ENCODE data around the gene CELF6.

Gene CELF6

GRCh38 chr15:72319985-72320671, at the start of gene CELF6:
TSS of gene CELF6 (minus strand) at chr15:72320157. CDS start at chr15:72319874, 283 bp downstream.
- peak; percentile 45 to 59 (median 53) for DNase-seq (ENCODE audit: low read depth in 3 of 3)

- DNase-seq (ENCODE audit: low read depth in 3 of 3) = no peak
Measured at GRCh38 chr15:72368899-72369298, 48.9 kb upstream of the CELF6 start.

DNA sequence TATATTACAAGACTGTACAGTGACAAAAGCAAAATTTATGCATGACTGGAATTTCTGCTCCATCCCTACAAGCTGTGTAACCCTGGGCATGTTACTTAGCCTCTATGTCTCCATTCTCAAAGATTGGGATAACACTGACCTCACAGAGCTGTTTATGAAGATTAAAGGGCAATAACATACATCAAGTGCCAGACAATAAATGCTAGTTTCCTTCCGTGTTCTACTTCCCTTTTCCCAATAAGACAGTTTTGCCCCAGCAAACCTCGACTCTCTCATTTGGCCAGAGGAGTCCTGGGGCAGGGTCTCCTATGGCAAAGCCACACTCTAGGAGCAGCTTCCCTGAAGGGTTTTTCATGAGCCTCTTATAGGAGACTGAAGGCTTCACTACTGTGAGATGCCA, 48.4 kb upstream of the CELF6 start:
- no peak for DNase-seq (ENCODE audit: low read depth in 3 of 3)

- no peak for DNase-seq (ENCODE audit: low read depth in 3 of 3)
Measured at GRCh38 chr15:72365844-72366243, 45.9 kb upstream of the CELF6 start.

DNA sequence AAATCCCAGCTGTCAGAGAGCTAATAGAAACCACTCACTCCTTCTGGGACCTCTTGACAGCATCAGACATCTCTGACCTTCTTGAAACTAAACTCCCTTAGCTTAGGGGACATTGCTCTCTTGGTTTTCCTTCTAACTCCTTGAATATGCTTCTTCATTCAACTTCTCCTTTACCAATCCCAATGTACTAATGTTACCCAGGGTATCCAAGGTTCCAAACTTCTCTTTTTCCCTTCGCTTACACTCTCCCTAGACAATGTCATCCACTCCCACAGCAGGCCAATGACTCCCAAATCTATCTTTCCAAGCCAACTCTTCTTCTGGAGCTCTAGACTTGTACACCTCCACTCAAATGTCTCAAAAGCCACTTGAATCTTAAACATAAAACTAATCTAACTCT, 41.2 kb upstream of the CELF6 start:
- no peak for DNase-seq (ENCODE audit: low read depth in 3 of 3)

DNA sequence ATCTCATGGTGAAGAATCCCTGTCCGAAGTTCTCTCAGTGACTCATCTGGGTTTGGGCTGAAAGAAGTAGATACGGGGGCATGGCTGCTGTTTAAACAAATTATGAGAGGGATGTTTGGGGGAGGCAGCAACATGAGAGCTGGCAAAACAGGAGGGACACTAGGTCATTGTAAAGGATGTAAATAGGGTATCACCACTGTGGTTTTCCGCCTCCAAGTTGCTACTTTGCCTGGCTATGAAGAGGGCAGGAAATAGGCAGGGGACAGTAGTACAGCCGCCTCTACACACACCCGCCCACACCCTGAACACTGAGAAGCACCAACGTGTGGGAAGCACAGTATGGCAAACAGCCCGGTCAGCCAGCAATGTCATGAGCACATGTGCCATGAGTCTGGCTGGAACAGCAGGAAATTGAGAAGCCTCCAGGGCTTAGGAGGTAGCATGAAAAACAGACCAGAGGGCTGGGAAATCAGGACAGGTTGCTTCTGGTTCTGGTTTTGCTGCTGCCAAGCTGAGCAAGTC, 38.8 kb upstream of the CELF6 start:
- DNase-seq (ENCODE audit: low read depth in 3 of 3) = peak in 1 of 3 experiments; percentile 6

GRCh38 chr15:72358121-72358520, 38.2 kb upstream of the CELF6 start:
- no peak for DNase-seq (ENCODE audit: low read depth in 3 of 3)

GRCh38 chr15:72354496-72354895, 34.5 kb upstream of the CELF6 start:
- no peak for DNase-seq (ENCODE audit: low read depth in 3 of 3)

DNA sequence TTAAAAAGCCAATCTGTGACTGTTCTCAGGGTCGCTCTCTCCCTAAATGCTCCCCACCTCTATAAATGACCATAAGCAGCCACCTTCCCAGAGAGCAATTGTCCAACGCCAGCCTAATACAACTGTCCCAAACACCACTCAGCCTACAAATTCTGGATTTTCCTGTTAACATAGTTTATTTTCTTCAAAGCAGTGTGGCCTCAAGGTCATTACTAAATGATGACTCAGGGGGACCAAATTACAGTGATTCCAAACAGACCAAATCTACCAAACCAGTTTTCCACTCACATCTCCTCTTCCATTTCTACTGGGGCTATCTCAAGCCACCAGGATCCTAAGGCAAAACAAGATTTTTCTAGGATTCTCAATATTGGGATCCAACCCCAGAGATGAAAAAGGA, 33.3 kb upstream of the CELF6 start:
- no peak for DNase-seq (ENCODE audit: low read depth in 3 of 3)

DNA sequence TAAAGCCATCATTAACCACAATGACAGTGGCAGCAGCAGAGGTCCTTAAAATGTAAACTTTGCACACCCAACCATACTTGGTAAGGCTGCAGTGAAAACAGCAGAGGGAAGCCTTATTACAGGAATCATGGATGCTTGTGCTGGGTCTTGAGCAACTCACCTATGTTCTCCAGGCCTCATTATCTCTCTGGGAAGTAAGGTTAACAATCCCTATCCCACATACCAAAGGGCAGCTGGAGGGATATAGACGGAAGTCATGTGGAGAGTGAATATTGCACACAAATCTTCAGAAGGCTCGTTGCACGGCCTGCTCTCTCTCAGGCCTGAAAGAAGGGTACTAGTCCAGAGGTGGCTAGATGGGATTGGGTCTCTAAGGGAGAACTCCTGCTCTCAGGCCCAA, 25.8 kb upstream of the CELF6 start:
- no peak for DNase-seq (ENCODE audit: low read depth in 3 of 3)

DNA sequence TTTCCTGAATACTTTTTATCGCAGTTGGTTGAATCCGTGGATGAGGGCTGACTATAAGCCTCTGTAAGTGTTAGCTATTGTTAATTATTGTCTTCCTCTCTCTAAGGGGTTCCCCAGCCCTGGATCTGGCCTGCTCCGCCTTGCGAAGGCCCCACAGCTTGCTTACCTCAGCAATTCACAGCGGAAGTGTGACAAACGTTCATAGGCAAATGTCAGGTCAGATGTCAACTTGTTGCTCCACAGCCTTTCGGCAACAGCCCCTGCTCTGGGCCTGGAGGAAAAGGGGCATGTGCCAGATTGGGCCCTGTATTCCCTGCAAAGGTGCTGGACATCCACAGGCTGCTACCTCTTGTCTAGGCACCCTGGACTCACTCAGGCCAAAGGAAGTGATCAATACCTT, 25.3 kb upstream of the CELF6 start:
- no peak for DNase-seq (ENCODE audit: low read depth in 3 of 3)

DNA sequence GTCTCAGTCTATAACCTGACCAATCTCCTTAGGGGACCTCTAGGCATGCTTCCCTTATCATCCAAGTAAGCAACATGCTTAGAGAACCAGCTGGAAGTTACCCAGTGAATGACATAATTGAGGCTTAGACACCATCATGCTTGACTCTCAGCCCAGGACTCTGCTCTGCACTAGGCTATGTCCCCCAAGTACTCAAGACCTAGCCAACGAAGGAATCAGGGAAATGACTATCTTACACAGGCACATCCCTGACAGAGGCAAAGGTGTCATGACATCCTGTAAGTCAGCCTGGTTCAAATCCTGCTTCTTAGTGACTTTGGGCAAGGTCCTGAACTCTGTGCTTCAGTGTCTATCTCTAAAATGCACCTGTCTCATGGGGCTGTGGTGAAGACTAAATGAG, 24.6 kb upstream of the CELF6 start:
- no peak for DNase-seq (ENCODE audit: low read depth in 3 of 3)

GRCh38 chr15:72342385-72342784, 22.4 kb upstream of the CELF6 start:
- peak in 2 of 3 experiments; percentile 11 to 13 for DNase-seq (ENCODE audit: low read depth in 3 of 3)

DNA sequence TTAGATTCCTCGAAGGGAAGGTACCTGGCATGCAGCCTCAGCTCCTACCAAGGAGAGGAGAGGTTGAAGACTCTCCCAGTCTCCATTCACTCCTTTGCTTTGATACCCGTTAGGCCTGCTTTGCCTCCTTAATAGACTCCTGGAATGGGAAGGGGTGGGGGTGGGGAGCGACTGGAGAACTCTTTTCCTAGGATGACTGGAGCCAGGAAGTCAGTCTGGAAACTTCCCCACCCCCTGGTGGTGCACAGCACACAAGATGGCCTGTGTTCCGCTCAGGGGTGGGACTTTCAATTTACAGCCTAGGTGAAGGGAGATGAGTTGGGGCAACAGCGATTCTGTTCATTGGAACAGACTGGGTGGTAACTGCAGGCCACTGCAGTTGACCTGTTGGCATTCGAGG, 21.4 kb upstream of the CELF6 start:
- no peak for DNase-seq (ENCODE audit: low read depth in 3 of 3)

DNA sequence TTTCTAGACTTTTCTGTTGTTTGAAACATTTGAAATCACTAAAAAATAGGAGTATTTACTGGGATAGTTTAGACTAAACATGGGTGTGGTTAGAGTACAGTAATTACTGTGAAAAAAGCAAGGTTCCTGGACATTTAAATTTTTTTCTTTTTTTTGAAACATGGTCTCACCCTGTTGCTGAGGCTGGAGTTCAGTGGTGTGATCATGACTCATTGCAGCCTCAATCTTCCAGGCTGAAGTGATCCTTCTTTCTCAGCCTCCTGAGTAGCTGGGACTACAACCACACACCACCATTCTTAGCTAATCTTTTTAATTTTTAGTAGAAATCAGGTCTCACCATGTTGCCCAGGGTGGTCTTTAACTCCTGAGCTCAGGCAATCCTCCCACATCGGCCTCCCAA, 20.4 kb upstream of the CELF6 start:
- DNase-seq (ENCODE audit: low read depth in 3 of 3) = no peak

GRCh38 chr15:72339777-72340177, 19.8 kb upstream of the CELF6 start:
- DNase-seq (ENCODE audit: low read depth in 3 of 3) = no peak

DNA sequence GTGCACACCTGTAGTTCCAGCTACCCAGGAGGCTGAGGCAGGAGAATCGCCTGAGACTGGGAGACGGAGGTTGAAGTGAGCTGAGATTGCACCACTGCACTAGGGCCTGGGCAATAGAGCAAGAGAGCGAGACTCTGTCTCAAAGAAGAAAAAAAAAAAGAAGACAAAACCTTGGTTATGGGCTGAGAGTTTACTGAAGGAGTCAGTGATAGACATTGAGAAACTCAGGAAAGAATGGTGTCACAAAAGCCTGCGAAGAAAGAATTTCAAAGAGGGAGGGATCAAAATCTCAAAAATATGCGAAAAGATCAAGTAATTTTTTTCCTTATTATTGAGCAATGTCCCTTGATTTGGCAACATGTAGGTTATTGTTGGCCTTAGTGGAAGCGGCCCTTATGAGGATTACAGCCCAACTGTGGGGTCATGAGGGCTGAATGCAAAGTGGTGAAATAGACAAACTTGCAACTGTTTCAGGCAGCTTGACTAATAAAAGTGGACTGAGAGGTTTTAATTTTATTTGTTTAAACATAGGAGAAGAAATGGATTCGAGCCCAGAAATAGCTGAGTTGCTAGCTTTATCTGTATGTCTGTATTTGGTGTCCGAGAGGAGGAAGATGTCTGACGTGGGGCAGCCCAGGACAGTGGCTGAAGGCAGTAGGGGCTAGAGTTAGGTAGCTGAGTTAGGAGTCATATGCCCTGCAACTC, 18.8 kb upstream of the CELF6 start:
- DNase-seq (ENCODE audit: low read depth in 3 of 3) = no peak

DNA sequence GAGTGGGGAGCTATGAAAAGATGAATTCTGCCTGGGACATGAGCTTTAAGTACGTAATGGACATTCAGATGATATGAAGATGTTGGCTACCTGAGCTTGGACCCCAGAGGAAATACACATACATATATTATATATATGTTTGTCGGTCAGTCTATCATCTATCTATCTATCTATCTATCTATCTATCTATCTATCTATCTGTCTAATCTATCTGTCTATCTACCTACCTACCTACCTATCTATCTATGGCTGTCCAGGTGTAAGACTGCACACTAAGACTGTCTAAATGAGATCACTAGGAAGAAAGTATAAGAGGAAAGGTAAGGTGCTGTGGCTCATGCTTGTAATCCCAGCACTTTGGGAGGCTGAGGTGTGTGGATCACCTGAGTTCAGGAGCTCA, 18.2 kb upstream of the CELF6 start:
- DNase-seq (ENCODE audit: low read depth in 3 of 3) = no peak

- DNase-seq (ENCODE audit: low read depth in 3 of 3) = no peak
Measured at GRCh38 chr15:72334842-72335241, 14.9 kb upstream of the CELF6 start.

DNA sequence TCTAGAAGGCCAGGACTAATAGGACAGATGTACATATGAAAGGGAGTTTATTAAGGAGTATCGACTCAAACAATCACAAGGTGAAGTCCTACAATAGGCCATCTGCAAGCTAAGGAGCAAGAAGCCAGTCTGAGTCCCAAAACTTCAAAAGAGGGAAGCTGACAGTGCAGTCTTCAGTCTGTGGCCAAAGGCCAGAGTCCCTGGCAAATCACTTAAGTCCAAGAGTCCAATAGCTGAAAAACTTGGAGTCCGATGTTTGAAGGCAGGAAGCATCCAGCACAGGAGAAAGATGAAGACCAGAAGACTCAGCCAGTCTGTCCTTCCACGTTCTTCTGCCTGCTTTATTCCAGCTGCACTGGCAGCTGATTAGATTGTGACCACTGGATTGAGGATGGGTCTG, 11.1 kb upstream of the CELF6 start:
- no peak for DNase-seq (ENCODE audit: low read depth in 3 of 3)

DNA sequence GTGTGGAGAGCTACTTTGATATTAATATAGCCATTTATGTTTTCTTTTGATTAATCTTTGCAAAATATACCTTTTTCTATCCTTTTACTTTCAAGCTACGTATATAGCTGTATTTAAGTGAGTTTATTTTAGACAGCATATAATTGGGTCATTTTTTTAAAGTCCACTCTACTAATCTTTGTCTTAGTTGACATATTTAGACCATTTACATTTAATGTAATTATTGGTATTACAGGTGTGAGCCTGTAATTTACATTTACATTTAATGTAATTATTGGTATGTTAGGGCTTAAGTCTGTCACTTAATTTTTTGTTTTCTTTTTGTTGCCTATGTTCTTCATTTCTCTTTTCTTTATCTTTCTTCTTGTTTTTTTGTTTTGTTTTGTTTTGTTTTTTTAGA, 3.8 kb upstream of the CELF6 start:
- DNase-seq (ENCODE audit: low read depth in 3 of 3) = no peak

GRCh38 chr15:72319360-72319984, 485 bp downstream of the CELF6 start:
- peak in 2 of 3 experiments; percentile 3 to 8 for DNase-seq (ENCODE audit: low read depth in 3 of 3)

- no peak for DNase-seq (ENCODE audit: low read depth in 3 of 3)
Measured at GRCh38 chr15:72318408-72318942, 1.5 kb downstream of the CELF6 start.
